Cardiac septum (tissue), 1 donor: ENCODE measurements around the gene CGB5. TPM values are rescaled to one million over a fixed set of nuclear protein-coding genes. Genes with fewer than 3 reads are reported as not detected.
"Not testable (repeated sequence)": the region's sequence is repeated elsewhere in the genome, so short reads cannot be mapped to it uniquely, and the experiment has no call there.

Experiments
- DNase-seq: peaks from one replicate; pipeline ENCODE4 v3.0.0-alpha.2; 2020; ENCODE audit warnings: low spot score
- intact Hi-C: fragments of 100-400 bp; cut with DNase I; formaldehyde crosslinking; loops from one replicate; pipeline ENCODE4 v1.14.0; 2022
- total RNA-seq: library from RNA; stranded (reverse); fragmentation: NEBNext Ultra II Directional; extraction: Animal tissue kit (Norgen Biotek cat#: 25700); gene quantifications from one replicate; pipeline ENCODE4 v1.2.1, GENCODE V29; 2021
- donor health status: DM: no; HTN: no; CAD: no.

Gene CGB5
- total RNA-seq, 1 donor from 2014 or later = not detected

- intact Hi-C loops, DNase-seq: not testable (repeated sequence)
Measured at GRCh38 chr19:49050376-49051033, 6.9 kb downstream of the CGB5 start.

GRCh38 chr19:49056101-49056901 is 12.7 kb downstream of the CGB5 start:
- DNase-seq = no peak
- intact Hi-C loops = no loop called here

- DNase-seq, intact Hi-C loops: not testable (repeated sequence)
Measured at GRCh38 chr19:49056902-49057596, 13.4 kb downstream of the CGB5 start.

- peak; percentile 79 for DNase-seq
- intact Hi-C loops = no loop called here
Measured at GRCh38 chr19:49057636-49058234, 14.1 kb downstream of the CGB5 start, which contains the start of gene CGB7. Gene CGB7, minus strand, starts transcription at chr19:49057749. Its CDS starts 2,374 bp downstream, at chr19:49055375.

- intact Hi-C loops = no loop called here
- no peak for DNase-seq
Measured at GRCh38 chr19:49058562-49058961, 14.9 kb downstream of the CGB5 start.

GRCh38 chr19:49059053-49059452 is 15.4 kb downstream of the CGB5 start:
- no peak for DNase-seq
- intact Hi-C loops = no loop called here

GRCh38 chr19:49061000-49061399 is 17.4 kb downstream of the CGB5 start:
- intact Hi-C loops = no loop called here
- DNase-seq = no peak

GRCh38 chr19:49061445-49061844 is 17.8 kb downstream of the CGB5 start:
- intact Hi-C loops = no loop called here
- no peak for DNase-seq

GRCh38 chr19:49064029-49064629 is 20.5 kb downstream of the CGB5 start:
- DNase-seq = no peak
- intact Hi-C loops = no loop called here

GRCh38 chr19:49064768-49065611 is 21.3 kb downstream of the CGB5 start, which contains the start of gene NTF4:
Gene NTF4, minus strand, starts transcription at chr19:49064818. Its CDS starts 2,821 bp downstream, at chr19:49061997.
- intact Hi-C loops = no loop called here
- no peak for DNase-seq

- intact Hi-C loops = no loop called here
- DNase-seq = no peak
Measured at GRCh38 chr19:49065905-49066512, 22.4 kb downstream of the CGB5 start.

GRCh38 chr19:49067554-49067953 is 23.9 kb downstream of the CGB5 start:
- DNase-seq = no peak
- intact Hi-C loops = no loop called here

GRCh38 chr19:49069026-49069425 is 25.4 kb downstream of the CGB5 start:
- DNase-seq = no peak
- intact Hi-C loops = no loop called here

GRCh38 chr19:49070416-49070815 is 26.8 kb downstream of the CGB5 start:
- DNase-seq = no peak
- intact Hi-C loops = no loop called here

- intact Hi-C loops = no loop called here
- DNase-seq = no peak
Measured at GRCh38 chr19:49071860-49072547, 28.4 kb downstream of the CGB5 start.

- no peak for DNase-seq
- intact Hi-C loops = no loop called here
Measured at GRCh38 chr19:49073514-49074378, 30.1 kb downstream of the CGB5 start.

- intact Hi-C loops = not testable (repeated sequence)
- DNase-seq = peak; percentile 80
Measured at GRCh38 chr19:49074869-49075268, 31.2 kb downstream of the CGB5 start.
